Stimulated activated naive CD4-positive, alpha-beta T cell (primary cell): Measurements from ENCODE around the gene JAK1.
"Not testable (repeated sequence)": the region's sequence is repeated elsewhere in the genome, so short reads cannot be mapped to it uniquely, and the experiment has no call there.

Source experiments
- DNase-seq, 6 experiments: peaks; one replicate each; lab custom pipeline; 2025; lab: John Stamatoyannopoulos, UW

Gene JAK1

GRCh38 chr1:64922336-64922735 lies 44.0 kb downstream of the JAK1 start:
- peak in 1 of 6 experiments; percentile 7 for DNase-seq

DNA sequence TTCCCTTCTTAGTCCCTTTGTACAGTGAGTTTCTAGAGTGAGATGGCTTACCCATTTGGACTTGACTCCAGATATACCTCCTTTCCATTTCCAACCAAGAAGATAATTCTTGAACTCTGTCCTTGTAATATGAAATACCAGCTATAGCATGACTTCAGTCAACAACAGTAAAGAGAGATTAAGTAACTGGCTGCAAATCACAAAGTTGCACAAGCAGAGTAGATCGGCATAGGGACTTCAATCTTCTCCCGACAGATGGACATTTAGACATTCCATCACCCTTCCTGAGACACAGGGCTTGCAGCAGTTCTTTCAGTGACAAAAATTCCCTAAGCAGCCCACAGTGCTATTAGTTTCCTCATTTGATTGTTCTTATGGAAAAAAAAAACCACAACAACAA lies 44.6 kb downstream of the JAK1 start:
- DNase-seq: no peak

- no peak for DNase-seq
These were observed 45.3 kb downstream of the JAK1 start for GRCh38 chr1:64920941-64921589.

DNA sequence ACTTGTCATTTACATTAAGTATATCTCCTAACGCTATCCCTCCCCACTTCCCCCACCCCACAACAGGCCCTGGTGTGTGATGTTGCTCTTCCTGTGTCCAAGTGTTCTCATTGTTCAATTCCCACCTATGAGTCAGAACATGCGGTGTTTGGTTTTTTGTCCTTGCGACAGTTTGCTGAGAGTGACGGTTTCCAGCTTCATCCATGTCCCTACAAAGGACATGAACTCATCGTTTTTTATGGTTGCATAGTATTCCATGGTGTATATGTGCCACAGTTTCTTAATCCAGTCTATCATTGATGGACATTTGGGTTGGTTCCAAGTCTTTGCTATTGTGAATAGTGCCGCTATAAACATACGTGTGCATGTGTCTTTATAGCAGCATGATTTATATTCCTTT lies 47.2 kb downstream of the JAK1 start:
- not testable (repeated sequence) for DNase-seq

- DNase-seq: no peak
These were observed 48.4 kb downstream of the JAK1 start for GRCh38 chr1:64917907-64918306.

- DNase-seq: no peak
These were observed 49.0 kb downstream of the JAK1 start for GRCh38 chr1:64917328-64917861.

DNA sequence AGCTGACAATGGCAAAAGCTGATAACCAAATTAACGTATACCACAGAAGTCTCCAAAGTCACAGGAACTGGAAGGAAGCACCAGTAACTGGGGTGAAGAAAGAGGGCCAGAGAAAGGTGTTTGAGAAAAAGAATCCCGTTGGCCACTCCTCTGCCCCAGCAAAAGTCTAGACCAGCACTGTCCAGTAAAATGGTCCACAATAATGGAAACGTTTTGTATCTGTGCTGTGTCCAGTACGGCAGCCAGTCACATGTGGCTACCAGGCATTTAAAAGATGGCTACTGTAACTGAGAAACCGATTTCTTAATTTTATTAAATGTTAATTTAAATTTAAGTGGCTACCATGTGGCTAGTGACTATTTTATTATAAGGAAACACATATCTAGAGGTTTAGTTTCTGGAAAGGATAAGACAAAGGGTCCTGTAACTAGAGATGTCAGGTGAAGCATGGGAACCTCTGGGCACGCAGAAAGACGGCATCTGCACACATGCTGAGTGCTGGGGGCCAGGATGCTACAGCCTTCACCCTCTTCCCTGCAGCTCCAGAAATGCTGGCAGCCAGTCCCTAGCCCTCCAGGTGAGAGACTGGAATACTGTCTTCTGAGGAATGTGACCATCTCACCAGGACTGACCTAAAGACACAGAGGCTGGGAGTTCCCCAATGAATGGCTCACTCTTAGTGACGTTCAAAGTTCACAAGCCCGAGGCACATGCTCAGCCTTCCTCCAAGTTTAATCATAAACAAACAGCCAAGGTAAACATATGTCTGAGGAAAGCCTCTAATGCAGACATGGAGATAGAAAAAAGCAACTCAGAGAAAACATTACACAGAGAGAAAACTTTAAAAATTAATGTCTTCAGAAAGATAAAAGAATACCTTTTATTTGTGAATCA lies 50.7 kb downstream of the JAK1 start:
- no peak for DNase-seq

DNA sequence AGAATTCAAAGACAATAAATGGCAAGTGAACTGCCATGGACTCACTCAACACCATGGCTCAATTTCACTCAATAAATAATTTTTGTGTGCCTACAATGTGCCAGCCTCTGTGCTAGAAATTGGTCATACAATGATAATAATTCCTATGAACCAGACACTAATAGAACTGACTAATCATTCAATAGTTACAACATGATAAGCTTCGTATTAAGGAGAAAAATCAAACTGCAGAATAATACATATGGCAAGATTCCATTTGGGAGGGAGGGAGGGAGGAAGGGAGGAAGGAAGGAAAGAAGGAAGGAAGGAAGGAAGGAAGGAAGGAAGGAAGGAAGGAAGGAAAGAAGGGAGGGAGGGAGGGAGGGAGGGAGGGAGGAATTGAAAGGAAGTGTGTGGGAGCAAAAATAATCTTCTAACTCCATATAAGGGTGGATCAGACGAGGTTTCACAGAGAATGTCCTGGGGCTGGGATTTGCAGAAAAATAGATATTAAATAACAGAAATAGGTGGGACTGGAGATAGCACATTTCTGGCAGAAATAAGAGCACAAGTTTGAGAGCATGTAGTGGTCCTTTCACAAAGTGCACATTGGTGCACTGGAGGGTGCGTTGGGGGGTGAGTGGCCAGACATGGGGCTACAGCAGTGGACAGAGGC lies 52.9 kb downstream of the JAK1 start:
- DNase-seq: no peak

- no peak for DNase-seq
These were observed 54.2 kb downstream of the JAK1 start for GRCh38 chr1:64912191-64912590.

GRCh38 chr1:64911326-64911725 lies 55.0 kb downstream of the JAK1 start:
- DNase-seq: no peak

- no peak for DNase-seq
These were observed 57.3 kb downstream of the JAK1 start for GRCh38 chr1:64909031-64909430.

GRCh38 chr1:64908575-64908974 lies 57.8 kb downstream of the JAK1 start:
- DNase-seq: no peak

DNA sequence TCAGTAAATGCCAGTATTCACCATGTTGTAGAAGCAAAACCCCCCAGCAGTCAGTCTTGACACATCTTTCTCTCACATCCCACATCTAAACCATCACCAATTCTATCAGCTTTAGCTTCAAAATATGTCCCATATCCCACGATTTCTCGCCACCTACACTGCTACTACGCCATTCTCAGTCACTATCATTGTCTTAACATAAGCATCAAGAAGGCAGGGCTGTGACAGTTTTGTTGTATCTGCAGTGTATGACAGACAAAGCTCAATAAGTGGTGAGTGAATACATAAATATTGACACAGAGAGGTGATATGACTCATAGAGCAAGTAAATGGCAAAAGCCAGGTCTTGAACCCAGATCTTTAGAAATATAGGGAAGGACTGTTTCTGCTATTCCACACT lies 59.9 kb downstream of the JAK1 start:
- DNase-seq: no peak

DNA sequence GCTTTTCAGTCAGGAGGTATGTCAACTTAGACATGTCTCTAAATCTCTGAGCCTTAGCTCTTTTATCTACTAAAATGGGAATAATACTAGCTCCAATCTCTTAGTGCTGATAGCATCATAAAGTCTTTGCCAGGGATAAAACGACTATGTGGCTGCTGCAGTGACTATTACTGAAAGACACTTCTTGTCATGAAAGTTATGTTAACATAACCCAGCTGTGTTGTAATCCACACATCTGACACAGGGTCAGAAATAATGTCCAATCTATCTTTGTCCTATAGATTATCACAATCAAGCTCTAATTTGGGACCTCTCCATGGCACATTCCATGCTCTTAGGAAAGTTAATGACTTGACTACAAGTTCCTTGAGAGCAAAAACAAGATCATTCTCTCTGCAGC lies 62.8 kb downstream of the JAK1 start:
- no peak for DNase-seq

DNA sequence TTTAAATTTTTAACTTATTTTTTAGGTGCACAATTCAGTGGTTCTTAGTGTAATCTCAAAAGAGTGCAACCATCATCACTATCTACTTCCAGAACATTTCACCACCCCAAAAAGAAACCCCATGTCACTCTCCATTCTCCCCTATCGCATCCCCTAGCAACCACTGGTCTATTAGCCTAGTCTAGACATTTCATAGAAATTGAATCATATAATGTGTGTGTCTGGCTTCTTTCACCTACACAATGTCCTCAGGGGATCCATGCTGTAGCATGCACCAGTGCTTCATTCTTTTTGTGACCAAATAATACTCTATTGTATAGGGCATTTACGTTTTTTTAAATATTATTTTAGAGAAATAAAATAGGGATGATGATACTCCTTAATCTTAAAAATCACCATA lies 64.7 kb downstream of the JAK1 start:
- no peak for DNase-seq

DNA sequence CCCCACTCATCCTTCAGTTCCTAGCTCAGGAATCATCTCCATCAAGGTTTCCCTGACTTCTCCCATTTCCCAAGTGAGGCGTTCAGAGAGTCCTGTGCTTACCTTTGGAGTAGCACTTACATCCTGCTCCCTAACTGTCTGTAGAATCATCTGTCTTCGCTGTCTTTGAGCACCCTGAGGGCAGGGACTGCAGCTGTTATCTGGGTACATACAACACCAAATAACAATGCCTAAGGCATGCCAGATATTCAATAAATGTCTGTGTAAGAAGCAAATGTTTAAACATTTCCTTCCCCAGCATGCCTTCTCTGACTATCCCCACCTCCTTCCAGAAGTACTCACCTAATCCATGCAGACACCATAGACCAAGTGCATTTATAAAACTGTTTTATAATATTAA lies 65.4 kb downstream of the JAK1 start:
- no peak for DNase-seq

- no peak for DNase-seq
These were observed 68.1 kb downstream of the JAK1 start for GRCh38 chr1:64898107-64898861.

GRCh38 chr1:64896551-64896950 lies 69.8 kb downstream of the JAK1 start:
- DNase-seq: no peak

DNA sequence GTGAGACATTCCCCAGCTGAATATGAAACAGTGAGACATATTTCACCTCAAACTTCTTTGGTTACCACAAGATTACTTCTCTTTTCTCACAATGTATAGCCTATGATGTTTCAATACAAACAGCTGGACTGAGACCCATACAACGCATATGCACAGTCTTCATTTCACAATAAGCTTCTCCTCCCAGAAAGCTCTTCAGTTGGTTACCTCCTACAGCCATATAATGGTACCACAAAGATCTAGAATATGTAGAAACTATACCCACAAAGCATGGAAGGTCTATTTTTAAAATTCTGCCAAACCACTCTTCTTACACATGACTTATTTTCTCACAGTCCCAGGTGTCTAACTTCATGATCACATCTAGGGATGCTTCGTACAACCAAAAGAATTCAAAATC lies 70.8 kb downstream of the JAK1 start:
- DNase-seq: no peak

- DNase-seq: no peak
These were observed 71.7 kb downstream of the JAK1 start for GRCh38 chr1:64894438-64895196.

DNA sequence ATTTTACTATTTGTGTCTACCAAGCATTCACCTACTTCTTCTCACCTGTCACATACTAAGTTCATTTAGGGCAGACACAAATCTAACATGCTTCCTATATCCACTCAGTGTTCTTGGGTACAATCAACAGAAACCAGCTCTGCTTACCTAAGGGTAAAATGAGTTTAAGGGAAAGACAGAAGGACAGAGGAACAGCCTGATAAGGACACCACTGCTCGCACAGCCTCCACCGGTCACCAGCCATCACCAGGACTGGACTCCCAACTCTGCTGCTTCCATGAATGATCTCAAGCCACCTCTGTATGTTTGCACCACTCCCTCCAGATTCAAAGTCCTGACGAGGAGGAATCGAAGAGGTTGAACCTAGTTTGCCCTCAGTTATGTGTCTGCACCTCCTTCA lies 72.4 kb downstream of the JAK1 start:
- DNase-seq: no peak
